Epithelial cell of esophagus (primary cell): ENCODE data around the gene FUT6.

Experiments used
- DNase-seq: peaks from one replicate; pipeline ENCODE4 v3.0.0; 2010; ENCODE audit warnings: low read depth
- H3K4me3 ChIP-seq: 2 replicates; pipeline ENCODE4 v1.5.1; 2011; ENCODE audit warnings: mild to moderate bottlenecking, low read length, control low read depth
- CTCF ChIP-seq: IDR thresholded peaks from 2 replicates; pipeline ENCODE4 v1.5.1; 2011; ENCODE audit warnings: low read depth, mild to moderate bottlenecking, low read length, control low read depth, inconsistent platforms; ENCODE audit not compliant: insufficient read depth; ENCODE audit errors: missing control alignments

Gene FUT6

GRCh38 chr19:5789886-5790558 lies 49.5 kb downstream of the FUT6 start:
- TF ChIP-seq CTCF, result no peak
- DNase-seq, result peak; percentile 90
- peak overlapping the region; percentile 96 for H3K4me3 ChIP-seq

- no peak for DNase-seq
- no peak for TF ChIP-seq CTCF
- peak overlapping the region; percentile 96 for H3K4me3 ChIP-seq
Measured at GRCh38 chr19:5789351-5789761, 50.1 kb downstream of the FUT6 start.

- no peak for TF ChIP-seq CTCF
- no peak overlapping the region for H3K4me3 ChIP-seq
- DNase-seq, result no peak
Measured at GRCh38 chr19:5788422-5788821, 51.1 kb downstream of the FUT6 start.

GRCh38 chr19:5787409-5788182 lies 51.9 kb downstream of the FUT6 start:
- DNase-seq, result no peak
- no peak overlapping the region for H3K4me3 ChIP-seq
- TF ChIP-seq CTCF, result no peak

GRCh38 chr19:5786593-5787408 lies 52.7 kb downstream of the FUT6 start:
- no peak for TF ChIP-seq CTCF
- H3K4me3 ChIP-seq, result no peak overlapping the region
- DNase-seq, result no peak

- no peak overlapping the region for H3K4me3 ChIP-seq
- DNase-seq, result no peak
- TF ChIP-seq CTCF, result no peak
Measured at GRCh38 chr19:5785423-5785822, 54.1 kb downstream of the FUT6 start.
